ENCODE data around the gene SPDYE16.
"Not testable (repeated sequence)": the region's sequence is repeated elsewhere in the genome, so short reads cannot be mapped to it uniquely, and the experiment has no call there.

SPDYE16 gene

DNA sequence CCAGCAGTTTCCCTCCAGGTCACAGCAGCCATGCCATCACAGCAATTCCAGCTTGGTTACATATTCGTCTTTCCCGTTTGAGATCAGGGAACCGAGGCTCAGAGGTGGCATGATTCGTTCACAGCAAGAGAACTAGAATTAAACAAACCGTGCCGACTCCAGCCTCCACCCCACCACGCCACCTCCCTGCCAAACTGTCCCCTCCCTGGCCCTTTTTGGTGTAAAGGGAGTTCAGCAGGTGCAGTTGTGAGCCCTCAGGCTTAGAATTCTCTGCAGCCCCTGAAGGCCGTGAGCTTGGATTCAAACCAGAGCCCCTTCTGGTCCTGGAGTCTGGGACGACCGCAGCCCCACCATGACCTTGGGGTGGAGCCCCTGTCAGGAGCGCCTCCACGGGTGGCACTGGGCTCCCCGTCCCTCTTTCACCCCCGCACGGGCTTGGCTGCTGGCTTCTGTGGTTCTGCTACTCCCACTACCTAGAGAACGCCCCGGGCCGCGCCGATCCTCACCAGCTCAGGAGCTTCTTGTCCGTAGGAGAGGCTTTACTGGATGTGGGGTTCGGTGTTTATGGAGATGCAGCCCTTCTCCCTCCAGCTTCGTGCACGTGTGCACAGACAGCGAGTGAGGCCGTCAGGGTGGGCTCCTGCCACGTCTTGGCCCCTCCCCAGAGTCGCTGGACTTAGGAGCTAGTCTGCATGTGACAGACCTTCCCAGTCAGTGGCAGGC is 43.7 kb downstream of the SPDYE16 start:
- not testable (repeated sequence) for H3K4me1 ChIP-seq, H3K27me3 ChIP-seq, H3K36me3 ChIP-seq, H3K9me3 ChIP-seq, DNase-seq
- peak overlapping the region; percentile 33; the same call in 1 of the 2 replicates for H3K4me3 ChIP-seq (ENCODE audit: low read depth, low read length)

GRCh38 chr7:76498583-76499200 is 44.4 kb downstream of the SPDYE16 start:
- not testable (repeated sequence) for H3K4me1 ChIP-seq; H3K27me3 ChIP-seq; DNase-seq; H3K4me3 ChIP-seq (ENCODE audit: low read depth, low read length); H3K36me3 ChIP-seq; H3K9me3 ChIP-seq

DNA sequence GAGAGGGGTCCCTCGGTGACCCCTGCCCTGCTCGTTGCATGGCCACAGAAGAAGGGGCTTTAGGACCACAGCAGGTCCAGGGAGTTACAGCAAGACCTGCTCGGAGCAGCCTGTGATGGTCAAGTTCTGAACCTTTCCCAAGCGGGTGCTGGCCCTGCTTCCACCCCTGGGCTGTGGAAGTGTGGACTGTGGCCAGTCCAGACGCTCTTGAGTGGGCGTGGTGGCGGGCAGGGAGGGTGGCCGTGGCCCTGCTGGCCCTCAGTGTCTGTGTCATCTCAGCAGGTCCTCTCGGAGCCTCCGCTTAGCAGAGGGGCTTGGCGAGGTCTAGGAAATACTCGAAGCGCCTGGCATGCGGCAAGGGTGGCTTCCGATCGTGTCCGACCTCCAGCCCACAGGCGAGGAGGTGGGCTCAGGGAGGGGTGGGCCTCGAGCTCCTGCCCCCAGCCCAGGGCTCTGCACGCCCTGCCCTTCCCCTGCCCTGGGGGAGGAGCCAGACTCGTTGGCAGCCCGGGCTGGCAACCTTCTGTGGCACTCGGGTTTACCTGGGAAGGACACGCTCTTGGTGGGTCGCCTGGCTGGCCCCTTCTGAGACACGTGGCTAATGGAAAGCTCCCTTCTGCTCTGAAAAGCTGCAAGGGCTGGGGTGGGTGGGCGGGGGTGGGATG is 45.0 kb downstream of the SPDYE16 start:
- not testable (repeated sequence) for H3K27me3 ChIP-seq, H3K36me3 ChIP-seq, DNase-seq

GRCh38 chr7:76495717-76496116 is 47.4 kb downstream of the SPDYE16 start:
- not testable (repeated sequence) for H3K27me3 ChIP-seq; DNase-seq; H3K4me3 ChIP-seq (ENCODE audit: low read depth, low read length); H3K9me3 ChIP-seq; H3K4me1 ChIP-seq; H3K36me3 ChIP-seq

More for the DNA sequence above, 45.0 kb downstream of the SPDYE16 start:
- H3K4me1 ChIP-seq; H3K9me3 ChIP-seq; H3K4me3 ChIP-seq (ENCODE audit: low read depth, low read length): not testable (repeated sequence)

DNA sequence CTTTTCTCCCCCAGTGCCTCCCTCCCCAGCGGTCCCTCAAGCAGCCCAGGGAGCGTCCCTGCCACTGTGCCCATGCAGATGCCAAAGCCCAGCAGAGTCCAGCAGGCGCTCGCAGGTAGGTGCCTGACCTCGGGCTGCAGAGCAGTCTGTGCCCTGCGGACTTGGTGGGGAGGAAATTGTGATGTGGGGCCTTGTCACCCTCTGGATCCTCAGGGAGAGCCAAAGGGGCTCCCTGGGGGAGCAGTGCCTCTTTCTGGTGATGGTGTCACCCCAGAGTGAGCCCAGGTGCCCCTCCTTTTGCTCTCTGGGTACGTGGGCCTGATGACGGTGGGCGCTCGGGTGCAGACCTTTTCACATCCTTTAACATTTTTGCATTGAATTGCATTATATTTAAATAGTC is 51.0 kb downstream of the SPDYE16 start:
- H3K36me3 ChIP-seq; H3K4me3 ChIP-seq (ENCODE audit: low read depth, low read length); DNase-seq; H3K9me3 ChIP-seq; H3K27me3 ChIP-seq; H3K4me1 ChIP-seq: not testable (repeated sequence)

DNA sequence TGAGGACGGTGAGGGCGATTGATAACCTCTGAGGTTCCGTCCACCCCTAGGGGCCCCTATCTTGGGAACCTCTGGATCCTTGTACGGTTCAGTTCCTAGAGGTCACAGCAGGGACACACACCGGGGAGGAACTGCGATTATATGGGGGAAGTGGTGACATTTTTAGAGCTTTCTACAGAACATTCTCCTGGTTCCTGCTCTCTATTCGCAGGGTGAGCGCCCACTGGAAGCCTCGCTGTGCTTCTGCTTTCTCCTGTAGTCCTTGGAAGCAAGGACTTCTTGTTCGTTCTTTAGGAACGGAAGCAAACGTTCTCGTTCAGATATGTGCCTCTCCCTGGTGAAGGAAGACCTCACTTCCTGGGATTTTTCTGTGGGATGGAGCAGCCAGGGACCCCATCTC is 55.1 kb downstream of the SPDYE16 start:
- DNase-seq; H3K36me3 ChIP-seq; H3K4me3 ChIP-seq (ENCODE audit: low read depth, low read length); H3K9me3 ChIP-seq; H3K27me3 ChIP-seq; H3K4me1 ChIP-seq: not testable (repeated sequence)

DNA sequence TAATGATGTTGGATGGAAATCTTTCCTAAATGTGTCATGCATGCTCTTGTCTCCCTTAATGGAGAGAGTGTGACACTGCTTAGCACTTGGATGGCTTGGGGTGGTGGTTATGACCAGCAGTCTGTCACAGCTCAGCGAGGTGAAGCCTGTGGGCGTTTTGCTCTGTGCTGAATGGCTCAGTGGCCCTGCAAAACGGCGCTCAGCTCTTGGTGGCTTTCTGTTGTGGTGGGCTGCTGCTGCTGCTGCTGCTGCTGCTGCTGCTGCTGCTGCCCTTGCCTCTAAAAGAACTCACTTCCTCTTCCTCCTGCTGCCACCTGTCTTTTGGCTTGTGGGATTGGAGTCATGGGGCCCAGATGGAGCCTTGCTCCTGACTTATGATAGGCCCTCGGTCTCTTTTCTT is 56.5 kb downstream of the SPDYE16 start:
- not testable (repeated sequence) for H3K4me3 ChIP-seq (ENCODE audit: low read depth, low read length); H3K4me1 ChIP-seq; DNase-seq; H3K27me3 ChIP-seq; H3K9me3 ChIP-seq; H3K36me3 ChIP-seq

- not testable (repeated sequence) for H3K9me3 ChIP-seq; DNase-seq; H3K36me3 ChIP-seq; H3K4me1 ChIP-seq; H3K27me3 ChIP-seq; H3K4me3 ChIP-seq (ENCODE audit: low read depth, low read length)
Measured at GRCh38 chr7:76485822-76486610, 57.1 kb downstream of the SPDYE16 start.

DNA sequence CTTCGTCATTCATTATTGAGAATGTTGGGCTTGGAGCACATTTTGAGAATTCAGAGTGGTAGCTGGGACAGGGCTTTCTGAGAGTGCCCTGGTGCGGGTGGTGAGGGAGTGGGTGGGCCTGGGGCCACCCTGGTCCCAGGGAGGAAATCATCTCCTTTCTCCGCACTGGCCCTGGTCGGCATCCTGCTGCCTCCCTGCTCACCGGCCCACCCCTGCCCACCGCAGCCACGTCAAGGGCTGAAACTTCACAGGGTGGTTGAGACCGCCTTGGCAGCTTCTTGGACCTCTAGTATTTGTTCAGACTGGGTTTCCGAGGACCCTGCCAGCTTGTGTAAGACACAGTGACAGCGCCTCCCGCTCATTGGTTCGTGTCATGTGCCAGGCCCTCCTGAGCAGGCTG is 58.6 kb downstream of the SPDYE16 start:
- DNase-seq; H3K4me3 ChIP-seq (ENCODE audit: low read depth, low read length); H3K36me3 ChIP-seq; H3K27me3 ChIP-seq; H3K4me1 ChIP-seq; H3K9me3 ChIP-seq: not testable (repeated sequence)

DNA sequence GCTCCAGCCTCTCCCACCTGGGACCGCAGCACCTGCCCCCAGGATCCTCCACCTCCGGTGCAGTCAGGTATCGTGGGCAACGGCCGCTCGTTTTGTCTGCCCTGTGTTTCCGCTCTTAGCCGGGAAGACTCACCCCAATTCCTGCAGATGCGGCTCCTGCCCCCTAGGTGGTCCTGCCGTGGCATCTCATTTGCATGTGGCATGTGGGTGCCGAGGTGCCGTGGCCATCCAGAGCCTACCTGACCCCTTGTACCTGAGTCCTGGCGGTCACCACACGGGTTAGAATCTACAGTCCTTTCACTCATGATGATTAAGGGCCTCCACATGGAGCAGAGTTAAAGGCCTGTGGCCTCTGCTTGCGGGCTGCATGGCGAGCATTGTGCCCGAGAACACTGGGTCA is 60.0 kb downstream of the SPDYE16 start:
- H3K9me3 ChIP-seq; DNase-seq; H3K36me3 ChIP-seq; H3K4me3 ChIP-seq (ENCODE audit: low read depth, low read length); H3K27me3 ChIP-seq; H3K4me1 ChIP-seq: not testable (repeated sequence)

DNA sequence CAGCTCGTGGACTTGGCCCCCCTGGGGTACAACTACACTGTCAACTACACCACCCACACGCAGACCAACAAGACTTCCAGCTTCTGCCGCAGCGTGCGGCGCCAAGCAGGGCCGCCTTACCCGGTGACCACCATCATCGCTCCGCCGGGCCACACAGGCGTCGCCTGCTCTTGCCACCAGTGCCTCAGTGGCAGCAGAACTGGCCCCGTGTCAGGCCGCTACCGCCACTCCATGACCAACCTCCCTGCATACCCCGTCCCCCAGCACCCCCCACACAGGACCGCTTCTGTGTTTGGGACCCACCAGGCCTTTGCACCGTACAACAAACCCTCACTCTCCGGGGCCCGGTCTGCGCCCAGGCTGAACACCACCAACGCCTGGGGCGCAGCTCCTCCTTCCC is 60.4 kb downstream of the SPDYE16 start:
- not testable (repeated sequence) for H3K36me3 ChIP-seq; DNase-seq; H3K9me3 ChIP-seq; H3K4me3 ChIP-seq (ENCODE audit: low read depth, low read length); H3K27me3 ChIP-seq; H3K4me1 ChIP-seq
